ENCODE results near the gene POLR1A.

GRCh38 chr2:86054535-86055082 is 51.1 kb downstream of the POLR1A start:
- no peak for TF ChIP-seq CTCF (IDR thresholded peaks at IDR 0.05)
- no peak for TF ChIP-seq POLR2A (IDR thresholded peaks at IDR 0.05)
